ENCODE data around the gene CDH18.

The CDH18 gene

DNA sequence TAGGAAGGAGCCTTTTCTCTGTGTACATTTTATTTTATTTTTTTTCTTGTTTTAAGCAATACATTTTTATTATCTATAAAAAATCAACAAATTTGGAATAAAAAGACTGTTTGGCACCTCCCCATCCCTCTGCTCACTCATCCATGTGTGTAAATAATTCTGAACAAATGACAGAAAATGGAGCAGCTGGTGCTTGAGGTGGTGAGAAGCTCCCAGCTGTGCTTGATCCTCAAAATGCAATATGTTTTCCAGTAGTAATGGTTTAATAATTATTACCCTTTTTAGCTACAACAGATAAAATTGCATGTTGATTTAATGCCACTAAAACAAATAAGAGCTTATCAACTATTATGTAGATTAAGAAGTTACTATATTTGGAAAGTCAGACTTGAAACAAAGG, 132.5 kb downstream of the CDH18 start:
- ATAC-seq = no peak
- TF ChIP-seq, protein P1, sequence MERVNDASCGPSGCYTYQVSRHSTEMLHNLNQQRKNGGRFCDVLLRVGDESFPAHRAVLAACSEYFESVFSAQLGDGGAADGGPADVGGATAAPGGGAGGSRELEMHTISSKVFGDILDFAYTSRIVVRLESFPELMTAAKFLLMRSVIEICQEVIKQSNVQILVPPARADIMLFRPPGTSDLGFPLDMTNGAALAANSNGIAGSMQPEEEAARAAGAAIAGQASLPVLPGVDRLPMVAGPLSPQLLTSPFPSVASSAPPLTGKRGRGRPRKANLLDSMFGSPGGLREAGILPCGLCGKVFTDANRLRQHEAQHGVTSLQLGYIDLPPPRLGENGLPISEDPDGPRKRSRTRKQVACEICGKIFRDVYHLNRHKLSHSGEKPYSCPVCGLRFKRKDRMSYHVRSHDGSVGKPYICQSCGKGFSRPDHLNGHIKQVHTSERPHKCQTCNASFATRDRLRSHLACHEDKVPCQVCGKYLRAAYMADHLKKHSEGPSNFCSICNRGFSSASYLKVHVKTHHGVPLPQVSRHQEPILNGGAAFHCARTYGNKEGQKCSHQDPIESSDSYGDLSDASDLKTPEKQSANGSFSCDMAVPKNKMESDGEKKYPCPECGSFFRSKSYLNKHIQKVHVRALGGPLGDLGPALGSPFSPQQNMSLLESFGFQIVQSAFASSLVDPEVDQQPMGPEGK (CRISPR knock-in tag; IDR thresholded peaks at IDR 0.05; ENCODE audit: borderline replicate concordance) = no peak
- no peak for TF ChIP-seq ISL1 (CRISPR knock-in tag; IDR thresholded peaks at IDR 0.05)
- no peak for TF ChIP-seq TOX (CRISPR knock-in tag; IDR thresholded peaks at IDR 0.05; ENCODE audit: borderline replicate concordance)
- no peak for TF ChIP-seq OSR1 (CRISPR knock-in tag; IDR thresholded peaks at IDR 0.05)
- TF ChIP-seq ZNF565 (CRISPR knock-in tag; conservative IDR thresholded peaks at IDR 0.05; ENCODE audit: low read depth) = no peak
- no peak for TF ChIP-seq BACH2 (CRISPR knock-in tag; IDR thresholded peaks at IDR 0.05; ENCODE audit: borderline replicate concordance)
- TF ChIP-seq, protein P2, sequence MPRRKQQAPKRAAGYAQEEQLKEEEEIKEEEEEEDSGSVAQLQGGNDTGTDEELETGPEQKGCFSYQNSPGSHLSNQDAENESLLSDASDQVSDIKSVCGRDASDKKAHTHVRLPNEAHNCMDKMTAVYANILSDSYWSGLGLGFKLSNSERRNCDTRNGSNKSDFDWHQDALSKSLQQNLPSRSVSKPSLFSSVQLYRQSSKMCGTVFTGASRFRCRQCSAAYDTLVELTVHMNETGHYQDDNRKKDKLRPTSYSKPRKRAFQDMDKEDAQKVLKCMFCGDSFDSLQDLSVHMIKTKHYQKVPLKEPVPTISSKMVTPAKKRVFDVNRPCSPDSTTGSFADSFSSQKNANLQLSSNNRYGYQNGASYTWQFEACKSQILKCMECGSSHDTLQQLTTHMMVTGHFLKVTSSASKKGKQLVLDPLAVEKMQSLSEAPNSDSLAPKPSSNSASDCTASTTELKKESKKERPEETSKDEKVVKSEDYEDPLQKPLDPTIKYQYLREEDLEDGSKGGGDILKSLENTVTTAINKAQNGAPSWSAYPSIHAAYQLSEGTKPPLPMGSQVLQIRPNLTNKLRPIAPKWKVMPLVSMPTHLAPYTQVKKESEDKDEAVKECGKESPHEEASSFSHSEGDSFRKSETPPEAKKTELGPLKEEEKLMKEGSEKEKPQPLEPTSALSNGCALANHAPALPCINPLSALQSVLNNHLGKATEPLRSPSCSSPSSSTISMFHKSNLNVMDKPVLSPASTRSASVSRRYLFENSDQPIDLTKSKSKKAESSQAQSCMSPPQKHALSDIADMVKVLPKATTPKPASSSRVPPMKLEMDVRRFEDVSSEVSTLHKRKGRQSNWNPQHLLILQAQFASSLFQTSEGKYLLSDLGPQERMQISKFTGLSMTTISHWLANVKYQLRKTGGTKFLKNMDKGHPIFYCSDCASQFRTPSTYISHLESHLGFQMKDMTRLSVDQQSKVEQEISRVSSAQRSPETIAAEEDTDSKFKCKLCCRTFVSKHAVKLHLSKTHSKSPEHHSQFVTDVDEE (CRISPR knock-in tag; IDR thresholded peaks at IDR 0.05) = no peak
- no peak for TF ChIP-seq RARB (CRISPR knock-in tag; IDR thresholded peaks at IDR 0.05)
- TF ChIP-seq SNAI2 (CRISPR knock-in tag; IDR thresholded peaks at IDR 0.05) = no peak
- no peak for TF ChIP-seq ESRRG (CRISPR knock-in tag; IDR thresholded peaks at IDR 0.05)
- no peak for TF ChIP-seq CSDC2 (CRISPR knock-in tag; IDR thresholded peaks at IDR 0.05)
- TF ChIP-seq ZC3H10 (CRISPR knock-in tag; IDR thresholded peaks at IDR 0.05) = no peak

DNA sequence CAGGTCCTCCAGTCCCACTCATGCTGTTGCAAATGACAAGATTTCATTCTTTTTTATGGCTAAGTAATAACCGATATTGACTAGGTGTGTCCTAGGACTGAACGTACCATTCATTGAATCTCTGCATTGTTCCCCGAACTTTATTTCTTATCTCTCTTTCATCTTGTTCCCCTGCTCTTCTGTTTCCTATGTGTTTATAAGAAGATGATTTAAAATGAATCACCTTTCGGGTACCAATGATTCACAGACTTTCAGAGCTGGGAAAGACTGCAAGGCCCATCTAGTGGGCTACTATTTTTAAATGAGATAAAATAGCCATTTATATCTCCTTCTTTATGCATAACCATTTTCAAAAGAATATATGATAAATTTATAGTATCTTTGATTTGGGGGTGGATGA, 133.0 kb downstream of the CDH18 start:
- ATAC-seq = no peak
- TF ChIP-seq ESRRG (CRISPR knock-in tag; IDR thresholded peaks at IDR 0.05) = no peak
- TF ChIP-seq, protein P3, sequence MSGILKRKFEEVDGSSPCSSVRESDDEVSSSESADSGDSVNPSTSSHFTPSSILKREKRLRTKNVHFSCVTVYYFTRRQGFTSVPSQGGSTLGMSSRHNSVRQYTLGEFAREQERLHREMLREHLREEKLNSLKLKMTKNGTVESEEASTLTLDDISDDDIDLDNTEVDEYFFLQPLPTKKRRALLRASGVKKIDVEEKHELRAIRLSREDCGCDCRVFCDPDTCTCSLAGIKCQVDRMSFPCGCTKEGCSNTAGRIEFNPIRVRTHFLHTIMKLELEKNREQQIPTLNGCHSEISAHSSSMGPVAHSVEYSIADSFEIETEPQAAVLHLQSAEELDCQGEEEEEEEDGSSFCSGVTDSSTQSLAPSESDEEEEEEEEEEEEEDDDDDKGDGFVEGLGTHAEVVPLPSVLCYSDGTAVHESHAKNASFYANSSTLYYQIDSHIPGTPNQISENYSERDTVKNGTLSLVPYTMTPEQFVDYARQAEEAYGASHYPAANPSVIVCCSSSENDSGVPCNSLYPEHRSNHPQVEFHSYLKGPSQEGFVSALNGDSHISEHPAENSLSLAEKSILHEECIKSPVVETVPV (CRISPR knock-in tag; IDR thresholded peaks at IDR 0.05) = no peak
- TF ChIP-seq ZFP30 (CRISPR knock-in tag; IDR thresholded peaks at IDR 0.05) = no peak
- TF ChIP-seq, protein P2 (CRISPR knock-in tag; IDR thresholded peaks at IDR 0.05) = no peak
- TF ChIP-seq, protein P4, sequence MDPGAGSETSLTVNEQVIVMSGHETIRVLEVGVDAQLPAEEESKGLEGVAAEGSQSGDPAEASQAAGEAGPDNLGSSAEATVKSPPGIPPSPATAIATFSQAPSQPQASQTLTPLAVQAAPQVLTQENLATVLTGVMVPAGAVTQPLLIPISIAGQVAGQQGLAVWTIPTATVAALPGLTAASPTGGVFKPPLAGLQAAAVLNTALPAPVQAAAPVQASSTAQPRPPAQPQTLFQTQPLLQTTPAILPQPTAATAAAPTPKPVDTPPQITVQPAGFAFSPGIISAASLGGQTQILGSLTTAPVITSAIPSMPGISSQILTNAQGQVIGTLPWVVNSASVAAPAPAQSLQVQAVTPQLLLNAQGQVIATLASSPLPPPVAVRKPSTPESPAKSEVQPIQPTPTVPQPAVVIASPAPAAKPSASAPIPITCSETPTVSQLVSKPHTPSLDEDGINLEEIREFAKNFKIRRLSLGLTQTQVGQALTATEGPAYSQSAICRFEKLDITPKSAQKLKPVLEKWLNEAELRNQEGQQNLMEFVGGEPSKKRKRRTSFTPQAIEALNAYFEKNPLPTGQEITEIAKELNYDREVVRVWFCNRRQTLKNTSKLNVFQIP (CRISPR knock-in tag; IDR thresholded peaks at IDR 0.05; ENCODE audit: borderline replicate concordance, low read depth) = no peak
- no peak for TF ChIP-seq ISL1 (CRISPR knock-in tag; IDR thresholded peaks at IDR 0.05)
- TF ChIP-seq ZNF70 (CRISPR knock-in tag; IDR thresholded peaks at IDR 0.05) = no peak

DNA sequence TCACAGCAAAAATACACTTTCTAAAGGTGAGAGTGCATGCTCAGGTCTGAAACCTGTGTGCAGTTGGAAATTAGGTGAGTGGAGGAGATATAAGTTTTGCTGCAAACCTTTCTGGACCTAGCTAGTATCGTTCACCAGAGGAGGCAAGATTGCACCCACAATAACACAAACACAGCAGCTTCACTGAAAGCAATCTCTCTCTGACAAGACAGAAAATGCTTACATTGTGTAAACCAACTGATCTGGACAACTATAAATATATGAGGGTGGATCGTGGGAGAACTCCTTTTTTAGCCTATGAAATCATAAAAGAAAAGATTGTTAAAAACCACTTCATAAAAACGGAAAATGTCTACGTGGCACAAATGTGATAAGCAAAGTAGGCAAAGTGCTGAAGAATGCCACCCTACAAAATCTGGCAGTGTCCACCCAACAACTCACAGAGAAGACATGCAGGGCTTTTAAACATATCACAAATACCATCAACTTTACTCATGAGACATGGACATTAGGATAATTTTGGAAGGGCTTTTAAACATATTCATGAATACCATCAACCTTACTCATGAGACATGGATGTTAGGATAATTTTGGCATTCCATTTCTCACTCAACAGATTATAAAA, 134.3 kb downstream of the CDH18 start:
- ATAC-seq = peak; percentile 88

More for the DNA sequence above, 134.3 kb downstream of the CDH18 start:
- TF ChIP-seq, protein P5, sequence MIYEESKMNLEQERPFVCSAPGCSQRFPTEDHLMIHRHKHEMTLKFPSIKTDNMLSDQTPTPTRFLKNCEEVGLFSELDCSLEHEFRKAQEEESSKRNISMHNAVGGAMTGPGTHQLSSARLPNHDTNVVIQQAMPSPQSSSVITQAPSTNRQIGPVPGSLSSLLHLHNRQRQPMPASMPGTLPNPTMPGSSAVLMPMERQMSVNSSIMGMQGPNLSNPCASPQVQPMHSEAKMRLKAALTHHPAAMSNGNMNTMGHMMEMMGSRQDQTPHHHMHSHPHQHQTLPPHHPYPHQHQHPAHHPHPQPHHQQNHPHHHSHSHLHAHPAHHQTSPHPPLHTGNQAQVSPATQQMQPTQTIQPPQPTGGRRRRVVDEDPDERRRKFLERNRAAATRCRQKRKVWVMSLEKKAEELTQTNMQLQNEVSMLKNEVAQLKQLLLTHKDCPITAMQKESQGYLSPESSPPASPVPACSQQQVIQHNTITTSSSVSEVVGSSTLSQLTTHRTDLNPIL (CRISPR knock-in tag; IDR thresholded peaks at IDR 0.05; ENCODE audit: low read depth) = peak; percentile 49; the same call in 1 of the 2 replicates
- TF ChIP-seq ZNF8 (CRISPR knock-in tag; IDR thresholded peaks at IDR 0.05) (no peak), ESRRG (CRISPR knock-in tag; IDR thresholded peaks at IDR 0.05) (no peak), GLIS3 (CRISPR knock-in tag; IDR thresholded peaks at IDR 0.05) (no peak), ZFP30 (CRISPR knock-in tag; IDR thresholded peaks at IDR 0.05) (no peak), OSR1 (CRISPR knock-in tag; IDR thresholded peaks at IDR 0.05) (no peak), ARNTL (CRISPR knock-in tag; IDR thresholded peaks at IDR 0.05; ENCODE audit: borderline replicate concordance, low read depth) (no peak), ZC3H10 (CRISPR knock-in tag; IDR thresholded peaks at IDR 0.05) (no peak), ZNF70 (CRISPR knock-in tag; IDR thresholded peaks at IDR 0.05) (no peak), ISL1 (CRISPR knock-in tag; IDR thresholded peaks at IDR 0.05) (peak; percentile 97)

Data from SK-N-SH treated with all-trans-retinoic acid at 6 μM for 48 hours (cell line).